HepG2 (cell line): Measurements from ENCODE around the gene RINL. TPM values are rescaled to one million over a fixed set of nuclear protein-coding genes. Genes with fewer than 3 reads are reported as not detected.

Source experiments
- DNMT1 ChIP-seq: sonication (generic); formaldehyde crosslinking; IDR thresholded peaks from 2 replicates; pipeline ENCODE4 v1.5.1; 2020; ENCODE audit warnings: mild to moderate bottlenecking, missing genetic modification reagents
- FOSL2 ChIP-seq: sonication (generic); formaldehyde crosslinking; IDR thresholded peaks from 2 replicates; pipeline ENCODE4 v1.4.0; 2020; ENCODE audit warnings: missing genetic modification reagents
- FOXA3 ChIP-seq: IDR thresholded peaks from 2 replicates; pipeline ENCODE4 v1.6.1; 2016; ENCODE audit warnings: missing genetic modification reagents, missing compliant biosample characterization
- KAT2B ChIP-seq: fragments of 150-350 bp; IDR thresholded peaks from 2 replicates; pipeline ENCODE4 v1.6.1; 2014; ENCODE audit warnings: low read depth, low read length, borderline replicate concordance
- KLF15 ChIP-seq: sonication (generic); formaldehyde crosslinking; IDR thresholded peaks from 2 replicates; pipeline ENCODE4 v1.8.1; 2023; ENCODE audit warnings: borderline replicate concordance, mild to moderate bottlenecking, inconsistent platforms, missing genetic modification reagents, mixed read lengths
- MBD4 ChIP-seq: IDR thresholded peaks from 2 replicates; pipeline ENCODE4 v1.6.1; 2012; ENCODE audit warnings: low read length, inconsistent platforms, borderline replicate concordance
- MYNN ChIP-seq: sonication (generic); formaldehyde crosslinking; IDR thresholded peaks from 2 replicates; pipeline ENCODE4 v1.4.0; 2020; ENCODE audit warnings: mild to moderate bottlenecking, low read depth, missing genetic modification reagents
- PAWR ChIP-seq: sonication (generic); formaldehyde crosslinking; IDR thresholded peaks from 2 replicates; pipeline ENCODE4 v1.4.0; 2020; ENCODE audit warnings: missing genetic modification reagents, mild to moderate bottlenecking, borderline replicate concordance
- POLR2AphosphoS2 ChIP-seq: IDR thresholded peaks from 2 replicates; pipeline ENCODE4 v1.6.1; 2011; ENCODE audit warnings: low read depth, low read length, improper control_type of control experiment
- SALL2 ChIP-seq: sonication (generic); formaldehyde crosslinking; IDR thresholded peaks from 2 replicates; pipeline ENCODE4 v1.8.1; 2023; ENCODE audit warnings: mild to moderate bottlenecking, missing genetic modification reagents, inconsistent platforms
- ZBTB3 ChIP-seq: sonication (generic); formaldehyde crosslinking; IDR thresholded peaks from 2 replicates; pipeline ENCODE4 v1.4.0; 2020; ENCODE audit warnings: low read depth, mild to moderate bottlenecking, moderate library complexity, missing genetic modification reagents, borderline replicate concordance
- ZFAT ChIP-seq: sonication (generic); formaldehyde crosslinking; conservative IDR thresholded peaks from 2 replicates; pipeline ENCODE4 v1.8.1; 2023; ENCODE audit warnings: missing genetic modification reagents, inconsistent platforms
- ZNF143 ChIP-seq: sonication (generic); formaldehyde crosslinking; IDR thresholded peaks from 2 replicates; pipeline ENCODE4 v1.4.0; 2020; ENCODE audit warnings: missing genetic modification reagents
- ZNF331 ChIP-seq: sonication (generic); formaldehyde crosslinking; IDR thresholded peaks from 2 replicates; pipeline ENCODE4 v1.4.0; 2020; ENCODE audit warnings: missing genetic modification reagents
- ZNF510 ChIP-seq: sonication (generic); formaldehyde crosslinking; IDR thresholded peaks from 2 replicates; pipeline ENCODE4 v1.4.0; 2020; ENCODE audit warnings: low read depth, mild to moderate bottlenecking, missing genetic modification reagents
- ZNF530 ChIP-seq: sonication (generic); formaldehyde crosslinking; IDR thresholded peaks from 2 replicates; pipeline ENCODE4 v1.5.0; 2020; ENCODE audit warnings: low read depth, mild to moderate bottlenecking, missing genetic modification reagents
- ZNF879 ChIP-seq: sonication (generic); formaldehyde crosslinking; IDR thresholded peaks from 2 replicates; pipeline ENCODE4 v1.8.1; 2023; ENCODE audit warnings: missing genetic modification reagents
- polyA plus RNA-seq, 8 experiments: library from polyadenylated mRNA; depleted of rRNA in 3 of 8; stranded (reverse) in 7 of 8; unstranded in 1 of 8; fragments of >200 nt; fragmentation: Illumina TruSeq in 4 of 8; extraction: Trizol in 4 of 8; gene quantifications; 2 replicates each; pipeline versions ENCODE4 v1.2.1 to v1.2.3, GENCODE V29; 2011 to 2016; ENCODE audit warnings: low read depth in 4 of 8, missing spikeins in 1 of 8, mixed read lengths in 1 of 8; ENCODE audit not compliant: insufficient read depth in 1 of 8
- total RNA-seq, 5 experiments: library from RNA; depleted of rRNA; stranded (reverse); fragments of >200 nt; fragmentation: Illumina TruSeq; extraction: Trizol; gene quantifications; 2 replicates each; pipeline ENCODE4 v1.2.3, GENCODE V29; 2016; ENCODE audit warnings: low read depth in 1 of 5
- TF ChIP-seq, protein P1 (sequence below): sonication (generic); formaldehyde crosslinking; IDR thresholded peaks from 2 replicates; pipeline ENCODE4 v1.8.1; 2022; ENCODE audit warnings: mild to moderate bottlenecking, missing genetic modification reagents
- TF ChIP-seq, protein P2 (sequence below): sonication (generic); formaldehyde crosslinking; IDR thresholded peaks from 2 replicates; pipeline ENCODE4 v1.4.0; 2020; ENCODE audit warnings: missing genetic modification reagents
- TF ChIP-seq, protein P3 (sequence below): sonication (generic); formaldehyde crosslinking; IDR thresholded peaks from 2 replicates; pipeline ENCODE4 v1.5.1; 2020; ENCODE audit warnings: mild to moderate bottlenecking, missing genetic modification reagents, moderate library complexity
- TF ChIP-seq, protein P4 (sequence below): IDR thresholded peaks from 2 replicates; pipeline ENCODE4 v1.6.1; 2018; ENCODE audit warnings: missing genetic modification reagents, mild to moderate bottlenecking, missing compliant biosample characterization

RINL gene
- total and polyA plus RNA-seq, 2 of the 13 experiments (the other 11 are each of a cell fraction or from before 2014, with no cell fraction given): 11.4 to 18.0 TPM

DNA sequence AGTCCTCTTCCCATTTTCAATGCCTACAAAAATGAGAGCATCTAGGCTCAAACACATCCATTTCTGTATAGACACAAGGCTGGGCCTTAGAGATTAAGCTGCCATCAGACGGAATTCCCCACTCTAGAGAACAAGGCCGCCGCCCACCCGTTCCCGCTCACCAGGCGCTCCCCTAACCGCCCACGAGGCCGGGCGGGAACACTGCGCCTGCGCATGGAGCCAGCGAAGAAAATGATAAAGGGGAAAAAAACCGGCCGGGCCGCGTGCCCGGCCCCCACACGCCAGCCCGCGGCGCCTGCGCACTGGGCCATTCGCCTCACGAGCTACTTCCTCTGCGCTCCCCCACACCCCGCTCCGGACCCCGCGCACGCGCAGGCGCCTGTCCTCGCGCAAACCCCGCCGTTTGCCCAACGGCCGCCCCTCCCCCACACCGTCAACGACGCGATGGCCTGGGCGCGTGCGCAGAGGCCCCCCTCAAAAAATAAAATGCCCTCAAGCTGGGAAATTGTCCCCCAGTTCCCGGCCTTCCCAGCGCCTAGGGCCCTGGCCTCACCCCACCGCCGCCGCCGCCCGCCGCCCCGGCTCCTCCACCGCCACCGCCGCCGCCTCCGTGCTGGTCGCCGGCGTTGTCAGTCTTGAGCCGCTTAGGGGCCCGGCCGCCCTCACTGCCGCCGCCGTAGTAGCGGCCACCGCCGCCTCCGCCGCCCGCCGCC, 28.8 kb downstream of the RINL start (continued):
- TF ChIP-seq ZNF510 (CRISPR knock-in tag) (no peak), PAWR (CRISPR knock-in tag) (no peak), MYNN (CRISPR knock-in tag) (no peak), MBD4 (no peak), KAT2B (no peak), KLF15 (no peak), SALL2 (CRISPR knock-in tag) (no peak; the same call in 1 of the 2 replicates), ZNF143 (no peak), ZNF331 (no peak; the same call in 1 of the 2 replicates), ZBTB3 (CRISPR knock-in tag) (no peak), ZFAT (CRISPR knock-in tag) (no peak), ZNF879 (CRISPR knock-in tag) (no peak), DNMT1 (CRISPR knock-in tag) (no peak), FOXA3 (CRISPR knock-in tag) (0 out of 2 replicates have a peak, but pooled peaks have one; percentile 7), POLR2AphosphoS2 (no peak), FOSL2 (CRISPR knock-in tag) (no peak), ZNF530 (CRISPR knock-in tag) (no peak)
- TF ChIP-seq, protein P1, sequence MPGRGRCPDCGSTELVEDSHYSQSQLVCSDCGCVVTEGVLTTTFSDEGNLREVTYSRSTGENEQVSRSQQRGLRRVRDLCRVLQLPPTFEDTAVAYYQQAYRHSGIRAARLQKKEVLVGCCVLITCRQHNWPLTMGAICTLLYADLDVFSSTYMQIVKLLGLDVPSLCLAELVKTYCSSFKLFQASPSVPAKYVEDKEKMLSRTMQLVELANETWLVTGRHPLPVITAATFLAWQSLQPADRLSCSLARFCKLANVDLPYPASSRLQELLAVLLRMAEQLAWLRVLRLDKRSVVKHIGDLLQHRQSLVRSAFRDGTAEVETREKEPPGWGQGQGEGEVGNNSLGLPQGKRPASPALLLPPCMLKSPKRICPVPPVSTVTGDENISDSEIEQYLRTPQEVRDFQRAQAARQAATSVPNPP: no peak
- TF ChIP-seq, protein P2, sequence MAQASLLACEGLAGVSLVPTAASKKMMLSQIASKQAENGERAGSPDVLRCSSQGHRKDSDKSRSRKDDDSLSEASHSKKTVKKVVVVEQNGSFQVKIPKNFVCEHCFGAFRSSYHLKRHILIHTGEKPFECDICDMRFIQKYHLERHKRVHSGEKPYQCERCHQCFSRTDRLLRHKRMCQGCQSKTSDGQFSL (CRISPR knock-in tag): peak; percentile 91
- TF ChIP-seq, protein P3, sequence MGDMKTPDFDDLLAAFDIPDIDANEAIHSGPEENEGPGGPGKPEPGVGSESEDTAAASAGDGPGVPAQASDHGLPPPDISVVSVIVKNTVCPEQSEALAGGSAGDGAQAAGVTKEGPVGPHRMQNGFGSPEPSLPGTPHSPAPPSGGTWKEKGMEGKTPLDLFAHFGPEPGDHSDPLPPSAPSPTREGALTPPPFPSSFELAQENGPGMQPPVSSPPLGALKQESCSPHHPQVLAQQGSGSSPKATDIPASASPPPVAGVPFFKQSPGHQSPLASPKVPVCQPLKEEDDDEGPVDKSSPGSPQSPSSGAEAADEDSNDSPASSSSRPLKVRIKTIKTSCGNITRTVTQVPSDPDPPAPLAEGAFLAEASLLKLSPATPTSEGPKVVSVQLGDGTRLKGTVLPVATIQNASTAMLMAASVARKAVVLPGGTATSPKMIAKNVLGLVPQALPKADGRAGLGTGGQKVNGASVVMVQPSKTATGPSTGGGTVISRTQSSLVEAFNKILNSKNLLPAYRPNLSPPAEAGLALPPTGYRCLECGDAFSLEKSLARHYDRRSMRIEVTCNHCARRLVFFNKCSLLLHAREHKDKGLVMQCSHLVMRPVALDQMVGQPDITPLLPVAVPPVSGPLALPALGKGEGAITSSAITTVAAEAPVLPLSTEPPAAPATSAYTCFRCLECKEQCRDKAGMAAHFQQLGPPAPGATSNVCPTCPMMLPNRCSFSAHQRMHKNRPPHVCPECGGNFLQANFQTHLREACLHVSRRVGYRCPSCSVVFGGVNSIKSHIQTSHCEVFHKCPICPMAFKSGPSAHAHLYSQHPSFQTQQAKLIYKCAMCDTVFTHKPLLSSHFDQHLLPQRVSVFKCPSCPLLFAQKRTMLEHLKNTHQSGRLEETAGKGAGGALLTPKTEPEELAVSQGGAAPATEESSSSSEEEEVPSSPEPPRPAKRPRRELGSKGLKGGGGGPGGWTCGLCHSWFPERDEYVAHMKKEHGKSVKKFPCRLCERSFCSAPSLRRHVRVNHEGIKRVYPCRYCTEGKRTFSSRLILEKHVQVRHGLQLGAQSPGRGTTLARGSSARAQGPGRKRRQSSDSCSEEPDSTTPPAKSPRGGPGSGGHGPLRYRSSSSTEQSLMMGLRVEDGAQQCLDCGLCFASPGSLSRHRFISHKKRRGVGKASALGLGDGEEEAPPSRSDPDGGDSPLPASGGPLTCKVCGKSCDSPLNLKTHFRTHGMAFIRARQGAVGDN (CRISPR knock-in tag): peak; percentile 97
- TF ChIP-seq, protein P4, sequence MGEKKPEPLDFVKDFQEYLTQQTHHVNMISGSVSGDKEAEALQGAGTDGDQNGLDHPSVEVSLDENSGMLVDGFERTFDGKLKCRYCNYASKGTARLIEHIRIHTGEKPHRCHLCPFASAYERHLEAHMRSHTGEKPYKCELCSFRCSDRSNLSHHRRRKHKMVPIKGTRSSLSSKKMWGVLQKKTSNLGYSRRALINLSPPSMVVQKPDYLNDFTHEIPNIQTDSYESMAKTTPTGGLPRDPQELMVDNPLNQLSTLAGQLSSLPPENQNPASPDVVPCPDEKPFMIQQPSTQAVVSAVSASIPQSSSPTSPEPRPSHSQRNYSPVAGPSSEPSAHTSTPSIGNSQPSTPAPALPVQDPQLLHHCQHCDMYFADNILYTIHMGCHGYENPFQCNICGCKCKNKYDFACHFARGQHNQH (CRISPR knock-in tag): peak; percentile 49; the same call in 1 of the 2 replicates
